NCI-H2227 treated with DMSO at 0.1 percent for 48 hours (cell line): ENCODE results near the gene MEGF8.

Experiments used
- DNase-seq: peaks from one replicate; lab custom pipeline; 2025; lab: John Stamatoyannopoulos, UW

Gene MEGF8

GRCh38 chr19:42419309-42419708 is 93.9 kb downstream of the MEGF8 start:
- no peak for DNase-seq

- DNase-seq = no peak
Measured at GRCh38 chr19:42420055-42420544, 94.7 kb downstream of the MEGF8 start.

GRCh38 chr19:42421101-42421500 is 95.7 kb downstream of the MEGF8 start:
- DNase-seq = no peak

GRCh38 chr19:42421591-42422031 is 96.2 kb downstream of the MEGF8 start:
- no peak for DNase-seq

GRCh38 chr19:42422092-42422900 is 96.9 kb downstream of the MEGF8 start:
- no peak for DNase-seq

GRCh38 chr19:42422901-42423461 is 97.5 kb downstream of the MEGF8 start:
- peak; percentile 91 for DNase-seq

GRCh38 chr19:42423462-42424344 is 98.3 kb downstream of the MEGF8 start:
- peak; percentile 100 for DNase-seq

GRCh38 chr19:42424345-42424707 is 98.9 kb downstream of the MEGF8 start:
- no peak for DNase-seq

- no peak for DNase-seq
Measured at GRCh38 chr19:42424712-42425131, 99.3 kb downstream of the MEGF8 start.

- no peak for DNase-seq
Measured at GRCh38 chr19:42426643-42427042, 101.2 kb downstream of the MEGF8 start.

GRCh38 chr19:42427313-42427712 is 101.9 kb downstream of the MEGF8 start, which contains the start of gene LIPE:
Gene LIPE (minus strand): TSS chr19:42427388. CDS start chr19:42427149, 239 bp downstream.
- DNase-seq = no peak
